Upper lobe of right lung (tissue), 1 donor: Measurements from ENCODE around the gene TBC1D14. TPM values are rescaled to one million over a fixed set of nuclear protein-coding genes. Genes with fewer than 3 reads are reported as not detected.

Experiments
- ATAC-seq: fragments of 200-7000 bp; cut with Tn5 transposase; one replicate; pipeline ENCODE4 v1.9.1; 2020; ENCODE audit warnings: mild to moderate bottlenecking, moderate library complexity
- DNase-seq: peaks from one replicate; pipeline ENCODE4 v3.0.0-alpha.2; 2020
- H3K27ac ChIP-seq: fragments of 200-600 bp; one replicate; pipeline ENCODE4 v1.8.0; 2022
- H3K27me3 ChIP-seq: fragments of 200-600 bp; one replicate; pipeline ENCODE4 v1.8.0; 2022; ENCODE audit warnings: mild to moderate bottlenecking
- H3K36me3 ChIP-seq: fragments of 200-600 bp; one replicate; pipeline ENCODE4 v1.8.0; 2022
- H3K4me1 ChIP-seq: fragments of 200-600 bp; one replicate; pipeline ENCODE4 v1.8.0; 2022
- H3K4me3 ChIP-seq: fragments of 200-600 bp; one replicate; pipeline ENCODE4 v1.8.0; 2022; ENCODE audit warnings: mild to moderate bottlenecking
- H3K9me3 ChIP-seq: fragments of 200-600 bp; one replicate; pipeline ENCODE4 v1.8.0; 2022
- intact Hi-C: fragments of 100-400 bp; cut with DNase I; formaldehyde crosslinking; loops from one replicate; pipeline ENCODE4 v1.11.0; 2022
- total RNA-seq: library from RNA; stranded (reverse); fragmentation: NEBNext Ultra II Directional; extraction: Animal tissue kit (Norgen Biotek cat#: 25700); gene quantifications from one replicate; pipeline ENCODE4 v1.2.1, GENCODE V29; 2021
- TF ChIP-seq, protein P1 (sequence below): fragments of 200-600 bp; IDR thresholded peaks from one replicate; pipeline ENCODE4 v1.8.0; 2022; ENCODE audit warnings: antibody characterized with exemption
- donor health status: DM: no; HTN: yes; CAD: no; lungs with severe emphysema.

TBC1D14 gene
- total RNA-seq, 1 donor from 2014 or later = 51.8 TPM

DNA sequence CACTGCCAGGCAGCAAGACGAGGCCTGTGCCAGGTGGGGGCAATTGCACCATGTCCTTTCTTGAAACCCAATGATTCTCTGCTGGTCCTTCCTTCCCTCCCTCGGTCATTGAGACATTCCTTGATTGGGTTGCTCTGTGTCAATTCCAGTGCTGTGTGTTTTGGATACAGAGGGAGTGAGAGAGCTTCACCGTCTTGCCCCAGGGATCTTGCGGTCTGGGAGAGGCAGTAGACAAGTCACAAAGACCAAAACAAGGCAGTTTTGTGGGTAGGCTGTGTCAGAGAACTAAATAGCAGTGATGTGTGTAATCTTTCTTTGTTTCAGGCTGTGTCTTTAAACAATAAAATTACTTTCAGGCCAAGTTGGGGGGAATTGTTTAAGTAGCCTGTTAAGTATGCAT, 94.7 kb downstream of the TBC1D14 start:
- Histone ChIP-seq H3K4me1 (no peaks in the 10 kb centered on the region), H3K4me3 (no peak overlapping the region), H3K27me3 (no peaks in the 10 kb centered on the region), H3K27ac (no peak overlapping the region), H3K9me3 (no peaks in the 10 kb centered on the region), H3K36me3 (peaks cover 94% of the 10 kb centered on the region)
- TF ChIP-seq, protein P1, sequence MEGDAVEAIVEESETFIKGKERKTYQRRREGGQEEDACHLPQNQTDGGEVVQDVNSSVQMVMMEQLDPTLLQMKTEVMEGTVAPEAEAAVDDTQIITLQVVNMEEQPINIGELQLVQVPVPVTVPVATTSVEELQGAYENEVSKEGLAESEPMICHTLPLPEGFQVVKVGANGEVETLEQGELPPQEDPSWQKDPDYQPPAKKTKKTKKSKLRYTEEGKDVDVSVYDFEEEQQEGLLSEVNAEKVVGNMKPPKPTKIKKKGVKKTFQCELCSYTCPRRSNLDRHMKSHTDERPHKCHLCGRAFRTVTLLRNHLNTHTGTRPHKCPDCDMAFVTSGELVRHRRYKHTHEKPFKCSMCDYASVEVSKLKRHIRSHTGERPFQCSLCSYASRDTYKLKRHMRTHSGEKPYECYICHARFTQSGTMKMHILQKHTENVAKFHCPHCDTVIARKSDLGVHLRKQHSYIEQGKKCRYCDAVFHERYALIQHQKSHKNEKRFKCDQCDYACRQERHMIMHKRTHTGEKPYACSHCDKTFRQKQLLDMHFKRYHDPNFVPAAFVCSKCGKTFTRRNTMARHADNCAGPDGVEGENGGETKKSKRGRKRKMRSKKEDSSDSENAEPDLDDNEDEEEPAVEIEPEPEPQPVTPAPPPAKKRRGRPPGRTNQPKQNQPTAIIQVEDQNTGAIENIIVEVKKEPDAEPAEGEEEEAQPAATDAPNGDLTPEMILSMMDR = no peak
- intact Hi-C loops = no loop called here
- ATAC-seq (no peak), DNase-seq (no peak)

GRCh38 chr4:7005571-7005970, 95.9 kb downstream of the TBC1D14 start:
- no peaks in the 10 kb centered on the region for H3K4me1 ChIP-seq
- DNase-seq = no peak
- TF ChIP-seq, protein P1 = no peak
- H3K27me3 ChIP-seq = no peaks in the 10 kb centered on the region
- H3K36me3 ChIP-seq = peaks cover 94% of the 10 kb centered on the region
- H3K27ac ChIP-seq = no peak overlapping the region
- H3K9me3 ChIP-seq = no peaks in the 10 kb centered on the region
- intact Hi-C loops = no loop called here
- no peak overlapping the region for H3K4me3 ChIP-seq
- no peak for ATAC-seq

DNA sequence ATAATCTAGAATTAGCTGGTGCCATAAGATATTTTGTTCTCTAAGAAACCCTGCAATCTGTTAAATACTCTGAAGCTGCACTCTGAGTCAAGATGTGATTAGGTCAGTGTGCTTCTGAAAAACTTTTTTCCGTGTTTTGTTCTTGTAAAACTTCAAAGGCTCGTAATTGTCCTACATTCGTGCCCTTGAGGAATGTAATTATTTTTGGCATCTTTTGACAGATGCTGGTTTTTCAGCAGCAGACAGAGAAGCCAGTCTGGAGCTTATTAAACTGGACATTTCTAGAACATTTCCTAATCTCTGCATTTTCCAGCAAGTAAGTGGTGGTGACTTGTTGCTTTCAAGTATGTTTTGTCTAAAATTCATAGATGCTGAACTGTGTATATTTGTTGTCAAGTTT, 96.8 kb downstream of the TBC1D14 start:
- Histone ChIP-seq H3K27ac (no peak overlapping the region), H3K9me3 (no peaks in the 10 kb centered on the region), H3K4me1 (no peaks in the 10 kb centered on the region), H3K36me3 (peaks cover 94% of the 10 kb centered on the region), H3K27me3 (no peaks in the 10 kb centered on the region), H3K4me3 (no peak overlapping the region)
- intact Hi-C loops = no loop called here
- DNase-seq (no peak), ATAC-seq (no peak)
- TF ChIP-seq, protein P1 = no peak

DNA sequence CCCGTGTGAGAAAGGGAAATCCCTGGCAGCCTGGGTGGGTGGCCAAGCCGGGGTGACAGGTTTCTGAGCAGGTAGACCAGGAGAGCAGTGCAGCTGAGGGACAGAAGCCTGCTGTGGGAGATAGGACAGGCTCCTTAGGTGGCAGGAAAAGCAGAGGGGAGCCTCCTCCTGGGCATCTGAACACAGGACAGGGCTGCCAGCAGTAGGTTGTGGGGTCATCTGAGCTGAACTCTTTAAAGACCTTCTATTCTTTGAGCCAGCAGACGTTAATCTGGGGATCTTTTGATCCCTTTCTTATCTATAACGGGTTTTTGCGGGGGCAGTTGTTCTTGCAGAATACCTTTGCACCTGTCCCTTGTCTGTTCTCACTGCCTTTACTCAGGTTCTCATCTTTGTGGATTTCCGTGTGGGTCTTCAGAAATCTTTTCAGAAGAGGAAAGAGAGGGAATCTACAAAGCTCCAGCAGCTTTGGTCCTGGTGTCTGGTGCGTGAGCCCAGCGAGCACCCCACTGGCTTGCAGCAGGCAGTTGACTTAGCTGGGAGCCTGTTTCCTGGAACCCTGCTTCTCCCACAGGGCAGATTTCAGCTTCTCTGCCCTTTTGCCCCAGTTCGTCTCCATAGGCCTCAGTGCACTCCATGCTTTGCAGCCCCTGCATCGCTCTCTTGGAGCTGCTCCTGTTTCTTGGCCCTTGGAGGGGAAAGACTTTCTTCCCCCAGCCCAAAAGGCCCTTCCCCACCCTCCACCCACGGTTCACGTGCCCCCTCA, 97.7 kb downstream of the TBC1D14 start:
- ATAC-seq (no peak), DNase-seq (no peak)
- Histone ChIP-seq H3K4me1 (no peaks in the 10 kb centered on the region), H3K9me3 (no peaks in the 10 kb centered on the region), H3K27ac (no peak overlapping the region), H3K36me3 (peaks cover 94% of the 10 kb centered on the region), H3K27me3 (no peaks in the 10 kb centered on the region), H3K4me3 (no peak overlapping the region)
- TF ChIP-seq, protein P1 = no peak
- intact Hi-C loops = no loop called here

DNA sequence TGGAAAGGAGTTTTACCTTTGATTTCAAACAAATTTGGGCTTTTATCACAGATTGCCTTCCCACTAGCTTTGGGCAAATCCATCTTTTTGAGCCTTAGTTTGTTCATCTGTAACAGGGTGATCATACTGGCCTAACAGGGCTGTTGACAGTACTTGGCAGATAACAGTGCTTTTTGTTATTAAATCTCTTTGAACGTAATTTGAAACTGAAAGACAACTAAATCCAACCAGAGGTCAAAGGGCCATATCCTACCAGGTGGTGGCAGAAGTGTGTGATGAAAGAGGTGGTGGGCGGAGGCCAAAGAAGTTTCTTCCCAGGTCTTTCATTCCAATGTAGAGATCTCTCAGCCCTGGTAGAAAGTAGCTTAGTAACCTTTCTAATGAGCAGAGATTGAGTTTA, 98.3 kb downstream of the TBC1D14 start:
- DNase-seq = no peak

More for the DNA sequence above, 98.3 kb downstream of the TBC1D14 start:
- H3K9me3 ChIP-seq = no peaks in the 10 kb centered on the region
- intact Hi-C loops = no loop called here
- TF ChIP-seq, protein P1 = no peak
- no peaks in the 10 kb centered on the region for H3K4me1 ChIP-seq
- peaks cover 94% of the 10 kb centered on the region for H3K36me3 ChIP-seq
- no peak overlapping the region for H3K4me3 ChIP-seq
- no peak for ATAC-seq
- H3K27me3 ChIP-seq = no peaks in the 10 kb centered on the region
- H3K27ac ChIP-seq = no peak overlapping the region
